HT1080 (cell line): ENCODE data around the gene KDM2A. TPM values are rescaled to one million over a fixed set of nuclear protein-coding genes. Genes with fewer than 3 reads are reported as not detected.
A peak's percentile ranks its signal among the peaks of the same experiment; 100 is the strongest.
"Not testable (repeated sequence)": the region's sequence is repeated elsewhere in the genome, so short reads cannot be mapped to it uniquely, and the experiment has no call there.

Source experiments
- DNase-seq: peaks from one replicate; pipeline ENCODE4 v3.0.0-alpha.2; 2015; ENCODE audit warnings: low read depth
- total RNA-seq: library from RNA; depleted of rRNA; stranded (reverse); fragments of >200 nt; shearing (Covaris generic); gene quantifications from 2 replicates; pipeline ENCODE4 v1.2.3, GENCODE V29; 2014

Gene KDM2A
- total RNA-seq, 1 experiment from 2014 or later, result 25.6 TPM

GRCh38 chr11:67256477-67257135 lies 137.5 kb downstream of the KDM2A start:
- DNase-seq, result no peak

GRCh38 chr11:67260406-67260805 lies 141.3 kb downstream of the KDM2A start:
- no peak for DNase-seq

- DNase-seq, result not testable (repeated sequence)
These were observed 142.0 kb downstream of the KDM2A start for GRCh38 chr11:67260885-67261639.

- no peak for DNase-seq
These were observed 142.5 kb downstream of the KDM2A start for GRCh38 chr11:67261640-67261945.

- no peak for DNase-seq
These were observed 143.1 kb downstream of the KDM2A start for GRCh38 chr11:67261946-67262681.

GRCh38 chr11:67262731-67263675 lies 143.9 kb downstream of the KDM2A start:
- DNase-seq, result peak; percentile 87

GRCh38 chr11:67264260-67264659 lies 145.2 kb downstream of the KDM2A start:
- DNase-seq, result no peak

- DNase-seq, result no peak
These were observed 146.0 kb downstream of the KDM2A start for GRCh38 chr11:67264877-67265632.

GRCh38 chr11:67265633-67266448 lies 146.8 kb downstream of the KDM2A start:
- DNase-seq, result no peak

- DNase-seq, result no peak
These were observed 147.6 kb downstream of the KDM2A start, which contains the start of gene GRK2 for GRCh38 chr11:67266449-67267187. Gene GRK2 (plus strand): TSS chr11:67266473. CDS start chr11:67266700, 227 bp downstream.

- no peak for DNase-seq
These were observed 148.4 kb downstream of the KDM2A start for GRCh38 chr11:67267188-67268080.

- no peak for DNase-seq
These were observed 149.3 kb downstream of the KDM2A start for GRCh38 chr11:67268081-67268961.

GRCh38 chr11:67268962-67269268 lies 149.9 kb downstream of the KDM2A start:
- no peak for DNase-seq

GRCh38 chr11:67269401-67270255 lies 150.6 kb downstream of the KDM2A start:
- no peak for DNase-seq

- no peak for DNase-seq
These were observed 151.5 kb downstream of the KDM2A start for GRCh38 chr11:67270256-67271204.
